Hypothalamus (tissue), 51 donors: ENCODE results near the gene ZACN.

Experiments used
- DNase-seq, 51 donors: peaks; one replicate each; lab custom pipeline; 2025; lab: John Stamatoyannopoulos, UW

Gene ZACN

GRCh38 chr17:76125922-76126321, 46.9 kb downstream of the ZACN start:
- DNase-seq: no peak

DNA sequence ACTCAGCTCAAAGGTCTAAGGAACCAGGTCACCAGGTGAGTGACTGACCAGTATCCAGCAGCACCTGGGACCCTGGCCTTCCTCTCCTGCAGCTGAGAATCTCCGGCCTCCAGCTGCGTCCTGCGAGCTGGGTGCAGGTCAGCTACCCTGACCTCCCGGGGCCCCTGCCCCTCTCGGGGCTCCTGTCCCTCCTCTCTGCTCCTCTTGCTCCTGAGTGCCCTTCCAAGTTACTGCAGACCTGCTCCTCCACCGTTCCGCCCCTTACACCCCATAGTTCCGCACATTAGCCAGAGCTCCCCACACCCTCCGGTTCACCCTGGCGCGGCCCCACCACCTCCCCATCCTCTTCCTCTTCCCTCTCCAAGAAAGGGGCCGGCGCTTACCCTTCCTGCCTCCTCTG, 51.5 kb downstream of the ZACN start:
- DNase-seq: no peak

DNA sequence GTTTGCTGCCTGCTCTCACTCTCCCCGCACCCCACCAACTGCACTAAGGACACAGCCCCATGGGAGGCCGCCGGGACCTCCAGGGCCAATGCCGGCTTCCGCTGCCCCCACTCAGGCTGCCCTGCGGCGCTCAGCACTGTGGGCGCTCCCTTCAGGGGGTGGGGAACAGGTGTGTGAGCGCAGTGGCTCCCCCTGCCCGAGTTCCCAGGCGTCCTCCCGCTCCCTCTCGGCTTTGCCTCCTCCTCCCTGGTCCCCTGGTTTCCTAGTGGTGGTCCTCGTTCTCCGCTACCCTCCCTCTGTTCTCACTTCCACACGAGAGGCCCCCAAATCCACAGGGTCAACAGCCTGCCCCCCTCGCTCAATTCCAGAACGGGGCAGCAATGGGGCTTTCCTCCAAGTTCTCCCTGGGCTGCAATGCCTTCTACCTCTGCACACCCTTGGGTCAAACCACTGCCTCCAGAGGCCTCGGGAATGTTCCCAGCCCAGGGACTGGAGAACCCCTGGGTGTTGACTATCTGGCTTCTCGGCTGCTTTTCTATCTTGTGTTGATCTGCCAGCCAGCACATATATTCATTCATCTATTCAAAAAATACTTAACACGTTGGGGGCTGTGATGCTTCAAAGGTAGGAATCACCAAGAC, 52.2 kb downstream of the ZACN start:
- DNase-seq: no peak

GRCh38 chr17:76131692-76132573, 53.0 kb downstream of the ZACN start:
- DNase-seq: no peak
